Liver (tissue), 9 donors: Measurements from ENCODE around the gene TIAM2. TPM values are rescaled to one million over a fixed set of nuclear protein-coding genes. Genes with fewer than 3 reads are reported as not detected.

Source experiments
- DNase-seq: peaks from one replicate; pipeline ENCODE4 v3.0.0-alpha.2; 2017; ENCODE audit warnings: low spot score
- H3K27ac ChIP-seq, 2 donors: one replicate each; pipeline ENCODE4 v1.7.0; 2013; ENCODE audit warnings: inconsistent platforms in 2 of 2, low read length in 2 of 2, control low read depth in 1 of 2, low read depth in 1 of 2, mild to moderate bottlenecking in 1 of 2
- H3K27me3 ChIP-seq, 4 donors: one replicate each; pipeline versions ENCODE4 v1.6.1 to v1.7.0; 2013; ENCODE audit warnings: low read length in 3 of 4, inconsistent platforms in 1 of 4, mild to moderate bottlenecking in 1 of 4, moderate library complexity in 1 of 4; ENCODE audit not compliant: control insufficient read depth in 4 of 4, insufficient read depth in 4 of 4
- H3K36me3 ChIP-seq, 4 donors: one replicate each; pipeline versions ENCODE4 v1.6.1 to v1.7.0; 2013; ENCODE audit warnings: low read length in 3 of 4, mild to moderate bottlenecking in 3 of 4, low read depth in 1 of 4, moderate library complexity in 1 of 4; ENCODE audit not compliant: control insufficient read depth in 4 of 4, insufficient read depth in 3 of 4
- H3K4me1 ChIP-seq, 4 donors: one replicate each; pipeline versions ENCODE4 v1.6.1 to v1.7.0; 2013; ENCODE audit warnings: low read length in 3 of 4, mild to moderate bottlenecking in 3 of 4, moderate library complexity in 1 of 4; ENCODE audit not compliant: control insufficient read depth in 4 of 4, insufficient read depth in 4 of 4
- H3K4me3 ChIP-seq, 3 donors: one replicate each; pipeline versions ENCODE4 v1.6.1 to v1.7.0; 2013; ENCODE audit warnings: low read length in 3 of 3, control low read depth in 1 of 3, low read depth in 1 of 3, mild to moderate bottlenecking in 1 of 3
- H3K9ac ChIP-seq, 2 donors: one replicate each; pipeline ENCODE4 v1.7.0; 2013; ENCODE audit warnings: low read length in 2 of 2, mild to moderate bottlenecking in 2 of 2, moderate library complexity in 2 of 2, control low read depth in 1 of 2, low read depth in 1 of 2
- H3K9me3 ChIP-seq, 4 donors: one replicate each; pipeline versions ENCODE4 v1.6.1 to v1.7.0; 2013; ENCODE audit warnings: low read length in 3 of 4; ENCODE audit not compliant: control insufficient read depth in 4 of 4
- EGR1 ChIP-seq, 2 donors: IDR thresholded peaks; 2 replicates each; pipeline ENCODE4 v1.6.1; 2016 to 2018; ENCODE audit warnings: antibody characterized with exemption in 2 of 2, low read depth in 2 of 2
- FOXA1 ChIP-seq: IDR thresholded peaks from 2 replicates; pipeline ENCODE4 v1.6.1; 2016; ENCODE audit warnings: antibody characterized with exemption
- HNF4A ChIP-seq, 2 donors: conservative IDR thresholded peaks; 2 replicates each; pipeline ENCODE4 v1.6.1; 2016; ENCODE audit warnings: antibody characterized with exemption in 2 of 2, mild to moderate bottlenecking in 2 of 2
- RAD21 ChIP-seq, 2 donors: IDR thresholded peaks; 2 replicates each; pipeline ENCODE4 v1.6.1; 2016; ENCODE audit warnings: antibody characterized with exemption in 2 of 2, mild to moderate bottlenecking in 2 of 2
- WGBS: extraction: QIAGEN DNeasy Blood & Tissue Kit; methylation state at CpG from one replicate; pipeline ENCODE4 v1.1.7; 2013; 5-methylcytosine and 5-hydroxymethylcytosine counted together
- polyA plus RNA-seq, 2 donors: library from polyadenylated mRNA; stranded (reverse) in 1 of 2; unstranded in 1 of 2; fragments of 200-250 nt in 1 of 2; fragments of >200 nt in 1 of 2; fragmentation: Nextera tagmentation in 1 of 2; extraction: Ambion mirVana in 1 of 2; gene quantifications; one replicate each; pipeline versions ENCODE4 v1.2.1 to v1.2.3, GENCODE V29; 2013 to 2015
- total RNA-seq, 2 donors: library from RNA; depleted of rRNA; stranded (reverse); fragments of >200 nt; gene quantifications; one replicate each; pipeline ENCODE4 v1.2.3, GENCODE V29; 2014
- donor health status: healthy.
- donor health status: healthy.
- donor health status: healthy.
- donor health status: healthy.
- donor health status: healthy.

TIAM2 gene
- total and polyA plus RNA-seq, 4 donors = 0.62 to 3.7 (median 2.4) TPM

DNA sequence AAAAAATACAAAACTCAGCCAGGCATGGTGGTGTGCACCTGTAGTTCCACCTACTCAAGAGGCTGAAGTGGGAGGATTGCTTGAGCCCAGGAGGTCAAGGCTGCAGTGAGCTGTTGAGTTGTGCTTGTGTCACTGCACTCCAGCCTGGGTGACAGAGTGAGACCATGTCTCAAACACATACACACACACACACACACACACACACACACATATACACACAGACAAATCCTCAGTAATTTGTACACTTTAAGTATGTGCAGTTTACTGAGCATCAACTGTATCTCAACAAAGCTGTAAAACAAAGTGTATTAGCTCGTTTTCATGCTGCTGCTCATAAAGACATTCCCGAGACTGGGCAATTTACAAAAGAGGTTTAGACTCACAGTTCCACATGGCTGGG lies 311.8 kb downstream of the TIAM2 start:
- H3K36me3 ChIP-seq = peaks cover 0 to 22% (median 16%) of the 10 kb centered on the region in 4 donors
- TF ChIP-seq RAD21 (IDR thresholded peaks at IDR 0.05) = no peak
- TF ChIP-seq HNF4A (conservative IDR thresholded peaks at IDR 0.05) = no peak
- TF ChIP-seq FOXA1 = no peak
- TF ChIP-seq EGR1 (IDR thresholded peaks at IDR 0.05; ENCODE audit: low read depth in 2 of 2) = no peak

More for the DNA sequence above, 311.8 kb downstream of the TIAM2 start:
- WGBS = 91% methylated on average over 2 of the region's 2 CpGs
- H3K27ac ChIP-seq = no peak overlapping the region
- no peak overlapping the region for H3K4me3 ChIP-seq
- DNase-seq = no peak
- no peaks in the 10 kb centered on the region for H3K9me3 ChIP-seq
- no peak overlapping the region for H3K9ac ChIP-seq
- no peaks in the 10 kb centered on the region for H3K27me3 ChIP-seq
- H3K4me1 ChIP-seq = peaks cover 0 to 9% (median 0%) of the 10 kb centered on the region in 4 donors
